Measurements from ENCODE around the gene SMARCC1.

Gene SMARCC1

GRCh38 chr3:47641739-47642138 lies 140.0 kb downstream of the SMARCC1 start:
- CTCF ChIA-PET: interaction anchor here (0.6 kb wide), 1 partner anchor 66 kb away, joined by 5 read pairs; no protein-coding TSS in a partner anchor
- POLR2A ChIA-PET: no interaction called here

GRCh38 chr3:47636921-47637320 lies 144.8 kb downstream of the SMARCC1 start:
- Histone ChIP-seq H3K4me1 (ENCODE audit: control insufficient read depth, insufficient read depth, low read length) (no peaks in the 10 kb centered on the region), H3K9me3 (ENCODE audit: control insufficient read depth, insufficient read depth, low read depth, low read length) (no peaks in the 10 kb centered on the region), H3K27ac (ENCODE audit: extremely low read depth, low read depth, low read length) (no peak overlapping the region), H3K4me3 (ENCODE audit: low read depth, low read length) (no peak overlapping the region), H3K36me3 (ENCODE audit: control insufficient read depth in 2 of 2, insufficient read depth in 1 of 2, low read length in 2 of 2) (peaks cover 4 to 68% of the 10 kb centered on the region in 2 experiments; a peak in 2 of 3 replicates)
- POLR2A ChIA-PET: no interaction called here
- CTCF ChIA-PET: no interaction called here
- TF ChIP-seq EGR2 (tag by site-specific recombination; IDR thresholded peaks at IDR 0.05; ENCODE audit: low read depth) (no peak), ZNF518A (tag by site-specific recombination; conservative IDR thresholded peaks at IDR 0.05; ENCODE audit: low read depth) (no peak), ZNF146 (tag by site-specific recombination; IDR thresholded peaks at IDR 0.05) (no peak), ZNF266 (tag by site-specific recombination; IDR thresholded peaks at IDR 0.05; ENCODE audit: low read depth) (no peak)

More at GRCh38 chr3:47641739-47642138, 140.0 kb downstream of the SMARCC1 start:
- Histone ChIP-seq H3K36me3 (ENCODE audit: control insufficient read depth in 2 of 2, insufficient read depth in 1 of 2, low read length in 2 of 2) (peaks cover 0 to 34% of the 10 kb centered on the region in 2 experiments; a peak in 2 of 3 replicates), H3K27ac (ENCODE audit: extremely low read depth, low read depth, low read length) (no peak overlapping the region), H3K4me1 (ENCODE audit: control insufficient read depth, insufficient read depth, low read length) (no peaks in the 10 kb centered on the region), H3K4me3 (ENCODE audit: low read depth, low read length) (no peak overlapping the region), H3K9me3 (ENCODE audit: control insufficient read depth, insufficient read depth, low read depth, low read length) (no peaks in the 10 kb centered on the region)
- TF ChIP-seq GLI2 (tag by site-specific recombination; IDR thresholded peaks at IDR 0.05; ENCODE audit: borderline replicate concordance, low read depth): no peak
- no peak for TF ChIP-seq ZFHX2 (tag by site-specific recombination; conservative IDR thresholded peaks at IDR 0.05)
- peak; percentile 52; the same call in 1 of the 2 replicates for TF ChIP-seq OSR2 (tag by site-specific recombination; IDR thresholded peaks at IDR 0.05)
- TF ChIP-seq SETDB1 (IDR thresholded peaks at IDR 0.05; ENCODE audit: insufficient read length, low read length): no peak
- TF ChIP-seq ZNF37A (tag by site-specific recombination; IDR thresholded peaks at IDR 0.05): no peak
- no peak for TF ChIP-seq ZNF529 (tag by site-specific recombination; IDR thresholded peaks at IDR 0.05; ENCODE audit: insufficient replicate concordance)
- TF ChIP-seq ZNF292 (tag by site-specific recombination; IDR thresholded peaks at IDR 0.05; ENCODE audit: borderline replicate concordance, low read depth): no peak
- TF ChIP-seq ZNF629 (tag by site-specific recombination; IDR thresholded peaks at IDR 0.05): no peak
- TF ChIP-seq ELK4 (IDR thresholded peaks at IDR 0.05; ENCODE audit: borderline replicate concordance, low read depth, low read length): no peak
- TF ChIP-seq GLIS1 (tag by site-specific recombination; IDR thresholded peaks at IDR 0.05): no peak
- TF ChIP-seq KLF10 (tag by site-specific recombination; IDR thresholded peaks at IDR 0.05): no peak
- 0 out of 2 replicates have a peak, but pooled peaks have one; percentile 32 for TF ChIP-seq ZBTB17 (tag by site-specific recombination; IDR thresholded peaks at IDR 0.05)
- TF ChIP-seq AEBP2 (tag by site-specific recombination; IDR thresholded peaks at IDR 0.05; ENCODE audit: borderline replicate concordance): no peak
- no peak for TF ChIP-seq ZNF2 (tag by site-specific recombination; IDR thresholded peaks at IDR 0.05)
- TF ChIP-seq PRDM10 (tag by site-specific recombination; IDR thresholded peaks at IDR 0.05): peak; percentile 61; the same call in 1 of the 2 replicates
- TF ChIP-seq ZSCAN30 (tag by site-specific recombination; IDR thresholded peaks at IDR 0.05): no peak
- TF ChIP-seq ZNF274 (IDR thresholded peaks at IDR 0.05; ENCODE audit: low read length): no peak
- TF ChIP-seq ZNF274 (tag by site-specific recombination; IDR thresholded peaks at IDR 0.05; ENCODE audit: borderline replicate concordance): no peak
- TF ChIP-seq YY2 (tag by site-specific recombination; IDR thresholded peaks at IDR 0.05): no peak
- no peak for TF ChIP-seq ZNF394 (tag by site-specific recombination; IDR thresholded peaks at IDR 0.05; ENCODE audit: borderline replicate concordance)
- no peak for TF ChIP-seq ZNF350 (tag by site-specific recombination; IDR thresholded peaks at IDR 0.05)
- TF ChIP-seq ZNF549 (tag by site-specific recombination; IDR thresholded peaks at IDR 0.05): no peak
- TF ChIP-seq ZNF473 (tag by site-specific recombination; IDR thresholded peaks at IDR 0.05): no peak
- TF ChIP-seq REPIN1 (tag by site-specific recombination; IDR thresholded peaks at IDR 0.05; ENCODE audit: low read depth): no peak
